COR-L47 (cell line): ENCODE measurements around the gene NIPSNAP2.
"Not testable (repeated sequence)": the region's sequence is repeated elsewhere in the genome, so short reads cannot be mapped to it uniquely, and the experiment has no call there.

ENCODE experiments used
- DNase-seq: peaks from one replicate; lab custom pipeline; 2025; lab: John Stamatoyannopoulos, UW

Gene NIPSNAP2

DNA sequence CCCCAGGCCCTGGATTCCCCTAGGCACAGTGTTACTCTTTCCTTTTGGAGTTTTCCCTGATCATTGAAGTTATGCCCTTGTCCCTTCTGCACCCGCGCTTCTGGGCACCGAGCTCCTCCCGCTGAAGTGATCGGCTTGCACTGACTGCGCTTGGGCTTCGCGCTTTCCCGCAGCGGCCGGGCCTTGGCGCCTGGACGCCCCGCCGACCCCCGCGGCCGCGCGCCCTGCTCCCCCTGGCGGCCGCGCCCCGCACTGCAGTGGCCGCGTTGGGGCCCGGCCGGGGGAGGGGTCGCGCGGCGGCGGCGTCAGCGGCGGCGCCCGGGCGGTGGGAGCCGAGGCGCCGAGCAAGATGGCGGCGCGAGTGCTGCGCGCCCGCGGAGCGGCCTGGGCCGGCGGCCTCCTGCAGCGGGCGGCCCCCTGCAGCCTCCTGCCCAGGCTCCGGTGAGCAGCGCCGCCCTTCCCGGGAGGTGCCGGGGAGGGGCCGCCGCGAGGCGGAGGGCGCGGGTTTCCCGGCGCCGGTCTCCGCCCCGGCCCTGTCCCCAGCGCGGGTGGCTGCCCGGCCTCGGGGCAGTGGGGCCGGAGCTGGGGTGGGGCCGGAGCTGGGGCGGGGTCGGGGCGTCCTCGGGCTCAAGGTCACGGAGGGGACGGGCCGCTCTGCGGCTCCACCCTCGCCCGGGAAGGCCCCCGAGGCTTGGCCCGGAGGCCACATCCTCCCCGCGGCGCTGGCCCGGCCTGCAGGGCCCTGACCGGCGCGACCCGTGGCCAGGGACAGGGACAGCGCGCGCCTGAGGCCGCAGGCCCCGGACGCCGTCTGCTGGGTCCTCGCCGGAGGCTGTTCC, at the start of gene NIPSNAP2:
TSS of gene NIPSNAP2 (plus strand) at position 325 of the 839 bp plus-strand sequence. CDS start at position 350, 25 bp downstream.
- DNase-seq: peak; percentile 78

DNA sequence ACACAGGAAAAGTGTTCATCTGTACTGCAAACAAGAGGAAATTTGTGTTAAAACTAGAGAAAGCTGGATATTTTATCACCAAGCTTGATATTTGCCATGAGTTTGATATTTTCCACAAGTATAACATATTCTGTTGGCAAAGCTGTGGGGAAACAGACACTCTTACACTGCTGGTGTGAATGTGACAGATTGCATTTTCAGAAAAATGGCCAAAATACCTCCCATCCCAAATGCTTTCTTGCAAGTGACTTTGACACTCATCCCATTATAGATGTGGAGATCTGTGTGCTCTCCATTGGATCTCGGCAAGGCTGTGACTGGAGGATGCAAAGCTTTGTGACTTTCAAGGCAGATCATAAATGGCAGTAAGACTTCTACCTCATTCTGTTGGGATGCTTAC, 46.6 kb upstream of the NIPSNAP2 start:
- DNase-seq: no peak

DNA sequence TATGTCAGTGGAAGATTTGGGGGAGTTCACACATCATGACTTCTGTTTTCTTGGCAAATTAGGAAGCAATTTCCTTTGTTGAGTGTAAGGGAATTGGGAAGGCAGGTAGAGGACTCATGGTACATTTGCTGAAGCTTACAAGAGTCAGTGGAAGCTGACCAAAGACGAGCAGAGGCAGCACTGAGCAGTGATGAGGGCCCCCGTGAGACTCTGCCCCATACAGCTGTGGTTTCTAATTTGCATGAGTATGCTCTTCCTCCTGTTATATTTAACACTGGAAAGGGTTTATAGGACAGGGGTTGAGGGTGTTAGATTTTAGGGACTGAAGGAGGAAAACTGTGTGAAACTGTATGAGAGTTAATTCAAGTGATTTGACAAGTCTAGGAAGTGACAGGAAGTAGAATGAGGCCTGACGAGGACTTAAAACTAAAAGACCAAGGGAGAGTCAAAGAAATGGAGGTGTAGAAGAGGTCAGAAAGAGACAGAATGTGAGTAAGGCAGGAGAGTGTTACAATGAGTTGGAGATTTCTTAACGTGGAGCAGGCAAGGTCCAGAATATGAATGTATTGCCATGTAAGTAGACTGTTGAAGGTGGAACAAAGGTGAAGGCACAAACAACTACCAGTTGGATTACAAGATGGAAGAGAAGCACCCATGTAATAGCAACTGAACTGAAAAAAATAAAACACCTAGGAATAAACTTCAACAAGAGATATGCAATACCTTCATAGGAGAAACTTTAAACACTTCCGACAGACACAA, 36.2 kb upstream of the NIPSNAP2 start:
- no peak for DNase-seq

DNA sequence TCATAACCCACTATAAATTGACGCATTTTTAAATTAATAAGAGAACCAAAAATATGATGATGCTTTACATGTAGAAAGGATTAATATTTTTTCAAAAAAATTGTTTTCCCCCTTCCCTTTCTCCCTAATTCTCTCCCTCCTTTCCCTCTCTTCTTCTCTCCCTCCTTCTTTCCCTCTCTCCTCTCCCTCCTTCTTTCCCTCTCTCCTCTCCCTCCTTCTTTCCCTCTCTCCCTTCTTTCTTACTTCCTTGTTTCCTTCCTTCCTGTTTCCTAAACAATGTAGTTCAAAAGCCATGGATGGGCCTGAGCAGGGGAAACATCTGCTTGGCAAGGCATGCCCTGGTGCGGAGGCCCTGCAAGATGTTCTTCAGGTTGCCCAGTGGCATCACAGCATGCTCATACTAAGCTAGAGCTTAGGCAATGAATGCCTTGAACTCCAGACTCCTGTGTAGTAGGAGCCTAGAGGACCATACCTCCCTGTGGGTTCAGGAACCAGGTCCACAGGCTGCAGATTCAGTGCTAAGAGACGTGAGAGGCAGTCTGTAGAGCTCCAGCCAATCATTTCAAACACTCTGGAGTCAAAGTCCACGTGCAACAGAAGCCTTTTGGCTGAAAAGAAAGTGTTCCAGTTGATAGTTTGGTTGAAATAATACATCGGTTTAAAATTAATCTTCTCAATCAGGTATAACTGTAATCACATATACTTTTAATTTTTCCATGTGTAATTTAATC, 32.8 kb upstream of the NIPSNAP2 start:
- DNase-seq: no peak

DNA sequence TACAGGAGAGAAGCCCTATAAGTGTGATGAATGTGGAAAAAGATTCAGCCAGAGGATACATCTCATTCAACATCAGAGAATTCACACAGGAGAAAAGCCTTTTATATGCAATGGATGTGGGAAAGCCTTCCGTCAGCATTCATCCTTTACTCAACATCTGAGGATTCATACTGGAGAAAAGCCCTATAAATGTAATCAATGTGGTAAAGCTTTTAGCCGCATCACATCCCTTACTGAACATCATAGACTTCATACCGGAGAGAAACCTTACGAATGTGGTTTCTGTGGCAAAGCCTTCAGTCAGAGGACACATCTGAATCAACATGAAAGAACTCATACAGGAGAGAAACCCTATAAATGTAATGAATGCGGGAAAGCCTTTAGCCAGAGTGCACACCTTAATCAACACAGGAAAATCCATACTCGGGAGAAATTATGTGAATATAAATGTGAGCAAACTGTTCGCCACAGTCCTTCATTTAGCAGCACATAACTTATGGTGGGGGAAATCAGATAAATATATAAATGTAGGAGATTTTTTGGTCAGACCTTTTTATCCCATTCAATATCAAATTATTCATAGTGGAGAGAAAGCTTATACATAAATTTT, 24.8 kb upstream of the NIPSNAP2 start:
- no peak for DNase-seq

DNA sequence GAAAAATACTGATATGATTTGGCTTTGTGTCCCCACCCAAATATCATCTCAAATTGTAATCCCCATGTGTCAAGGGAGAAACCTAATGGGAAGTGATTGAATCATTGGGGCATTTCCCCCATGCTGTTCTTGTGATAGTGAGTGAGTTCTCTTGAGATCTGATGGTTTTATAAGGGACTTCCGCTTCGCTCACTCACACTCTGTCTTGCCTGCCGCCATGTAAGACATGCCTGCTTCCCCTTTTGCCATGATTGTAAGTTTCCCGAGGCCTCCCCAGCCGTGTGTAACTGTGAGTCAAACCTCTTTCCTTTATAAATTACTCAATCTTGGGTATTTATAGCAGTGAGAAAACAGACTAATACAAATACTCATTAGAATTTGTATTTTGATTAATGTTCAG, 17.8 kb upstream of the NIPSNAP2 start:
- DNase-seq: no peak

- DNase-seq: peak; percentile 83
These were observed 12.6 kb upstream of the NIPSNAP2 start, which contains the start of gene MRPS17 for GRCh38 chr7:55951637-55952351. Gene MRPS17 (plus strand): TSS chr7:55951877. CDS start chr7:55953196, 1,319 bp downstream.

DNA sequence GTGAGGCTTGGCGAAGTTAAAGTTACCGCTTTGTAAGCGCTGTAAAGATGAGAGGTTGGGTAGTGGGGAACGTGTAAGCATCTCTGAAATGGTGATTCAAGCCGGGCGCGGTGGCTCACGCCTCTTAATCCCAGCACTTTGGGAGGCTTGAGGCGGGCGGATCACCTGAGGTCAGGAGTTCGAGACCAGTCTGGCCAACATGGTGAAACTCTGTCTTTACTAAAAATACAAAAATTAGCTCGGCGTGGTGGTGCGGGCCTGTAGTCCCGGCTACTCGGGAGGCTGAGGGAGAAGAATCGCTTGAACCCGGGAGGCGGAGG, 12.1 kb upstream of the NIPSNAP2 start:
- DNase-seq: not testable (repeated sequence)

DNA sequence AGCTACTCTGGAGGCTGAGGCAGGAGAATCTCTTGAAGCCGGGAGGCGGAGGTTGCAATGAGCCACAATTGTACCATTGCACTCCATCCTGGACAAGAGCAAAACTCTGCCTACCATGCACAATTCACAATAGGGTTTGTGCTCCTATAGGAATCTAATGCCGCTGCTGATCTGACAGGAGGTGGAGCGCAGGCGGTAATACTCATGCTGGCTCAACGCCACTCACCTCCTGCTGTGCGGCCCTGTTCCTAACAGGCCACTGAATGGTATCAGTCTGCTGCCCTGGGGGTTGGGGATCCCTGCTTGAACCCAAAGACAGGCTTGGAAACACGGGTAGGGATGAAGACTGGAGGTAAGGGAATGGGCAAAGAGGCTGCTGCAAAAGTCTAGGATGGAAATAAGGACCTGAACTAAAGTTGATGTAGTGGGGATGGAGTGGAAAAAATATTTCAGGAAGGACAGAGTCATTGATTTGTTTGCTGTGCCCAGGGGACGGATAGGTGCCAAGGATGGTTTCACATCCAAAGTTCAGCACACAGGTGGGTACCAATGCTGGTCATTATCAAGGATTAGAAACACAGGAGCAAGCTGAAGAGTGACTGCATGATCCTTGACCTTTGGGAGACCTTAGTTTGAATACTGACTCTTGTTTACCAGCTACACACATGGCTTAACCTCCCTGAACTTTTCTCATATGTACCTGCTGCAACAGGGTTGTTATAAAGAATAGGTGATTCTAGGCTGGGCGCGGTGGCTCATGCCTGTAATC, 10.5 kb upstream of the NIPSNAP2 start:
- DNase-seq: no peak

- DNase-seq: no peak
These were observed 7.2 kb upstream of the NIPSNAP2 start for GRCh38 chr7:55957190-55957589.

GRCh38 chr7:55962014-55962413, 2.4 kb upstream of the NIPSNAP2 start:
- no peak for DNase-seq

- DNase-seq: no peak
These were observed 709 bp upstream of the NIPSNAP2 start for GRCh38 chr7:55963584-55964168.

DNA sequence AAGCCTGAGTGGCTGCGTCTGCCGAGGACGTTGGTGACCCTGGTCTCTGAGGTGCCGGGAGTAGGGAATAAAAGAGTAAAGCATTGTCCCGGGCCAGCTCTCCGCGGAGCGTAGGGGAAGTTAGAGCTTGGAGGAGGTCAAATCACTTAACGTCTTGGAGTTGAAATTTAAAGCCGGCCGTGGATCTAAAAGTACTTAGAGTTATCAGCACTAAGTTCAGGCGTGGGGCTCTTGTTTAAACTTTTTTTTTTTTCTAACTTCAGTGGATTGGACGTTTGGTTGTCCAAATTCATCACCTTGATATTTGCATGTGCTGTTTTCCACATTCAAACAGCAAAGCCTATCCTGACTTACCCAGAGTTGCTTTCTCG, 700 bp downstream of the NIPSNAP2 start:
- DNase-seq: no peak

DNA sequence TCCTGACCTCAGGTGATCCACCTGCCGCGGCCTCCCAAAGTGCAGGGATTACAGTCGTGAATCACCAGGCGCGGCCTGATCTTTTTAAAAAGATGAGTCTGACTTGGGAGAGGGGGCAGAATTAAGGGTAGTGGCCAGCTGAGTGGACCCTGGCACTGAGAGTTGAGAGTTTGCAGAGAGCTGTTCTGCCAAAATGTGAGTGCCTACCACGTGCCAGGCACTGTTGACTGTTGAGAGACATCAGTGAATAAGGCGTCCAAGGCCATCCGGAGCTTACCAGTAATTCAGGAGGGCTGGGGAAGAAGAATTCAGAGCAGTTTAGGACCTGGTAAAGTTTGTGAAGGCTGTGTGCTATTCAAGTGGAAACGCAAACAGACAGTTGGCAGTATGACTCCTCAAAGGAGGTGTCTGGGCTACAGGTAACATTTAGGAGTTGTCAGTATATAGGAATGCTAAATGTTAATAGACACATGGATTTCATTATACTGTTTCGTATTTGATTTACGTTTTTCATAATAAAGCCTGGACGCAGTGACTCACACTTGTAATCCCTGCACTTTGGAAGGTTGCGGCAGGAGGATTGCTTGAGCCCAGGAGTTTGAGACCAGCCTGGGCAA, 1.5 kb downstream of the NIPSNAP2 start:
- no peak for DNase-seq

DNA sequence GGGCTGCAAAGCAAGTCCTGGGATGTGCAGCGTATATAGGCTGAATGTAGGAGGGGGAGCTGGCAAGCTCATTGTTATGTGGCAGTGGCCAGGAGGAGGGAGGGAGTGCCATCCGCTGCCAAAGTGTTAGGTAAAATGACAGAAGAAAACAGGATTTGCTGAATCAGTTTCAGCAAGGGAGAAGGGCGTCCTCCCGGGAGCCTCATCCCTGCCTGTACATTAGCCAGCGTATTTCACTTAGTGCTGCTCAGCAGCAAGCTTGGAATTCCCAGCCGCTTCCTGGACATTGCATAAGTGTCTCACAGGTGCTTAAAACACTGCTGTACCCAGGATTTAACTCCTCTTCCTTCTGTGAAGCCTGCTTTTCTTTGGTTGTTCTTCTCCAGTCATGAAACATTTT, 2.5 kb downstream of the NIPSNAP2 start:
- DNase-seq: no peak

DNA sequence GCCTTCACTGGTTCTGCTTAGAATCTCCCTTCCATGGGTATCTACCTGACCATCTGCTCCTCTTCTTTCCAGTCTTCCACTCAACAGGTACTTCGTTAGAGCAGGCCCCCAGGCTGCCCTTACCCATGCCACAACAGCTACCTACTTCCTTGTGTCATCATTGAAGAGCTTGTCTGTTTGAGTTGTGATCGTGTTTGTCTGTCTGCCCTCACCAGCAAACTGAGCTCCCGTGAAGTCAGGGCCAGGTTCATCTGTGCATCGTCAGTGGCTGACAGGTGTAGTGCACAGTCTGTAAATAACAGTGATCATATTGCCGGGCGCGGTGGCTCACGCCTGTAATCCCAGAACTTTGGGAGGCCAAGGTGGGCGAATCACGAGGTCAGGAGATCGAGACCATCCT, 5.0 kb downstream of the NIPSNAP2 start:
- no peak for DNase-seq

DNA sequence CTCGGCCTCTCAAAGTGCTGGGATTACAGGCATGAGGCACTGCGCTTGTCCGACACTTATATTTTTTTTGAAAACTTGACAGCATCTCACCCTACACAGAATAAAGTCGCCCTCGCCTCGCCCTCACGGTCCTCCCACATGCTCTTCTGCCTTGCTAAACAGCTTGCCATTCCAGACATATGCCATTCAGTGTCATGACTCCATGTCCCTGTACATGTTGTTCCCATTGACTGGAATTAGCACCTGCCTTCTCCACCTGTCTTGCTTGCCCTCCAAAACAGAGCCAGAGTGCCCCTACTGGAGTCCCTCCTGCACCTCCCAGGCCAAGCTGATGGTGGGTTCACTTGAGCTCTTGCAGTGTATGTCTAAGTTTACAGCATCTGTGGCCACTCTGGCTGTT, 6.2 kb downstream of the NIPSNAP2 start:
- no peak for DNase-seq

DNA sequence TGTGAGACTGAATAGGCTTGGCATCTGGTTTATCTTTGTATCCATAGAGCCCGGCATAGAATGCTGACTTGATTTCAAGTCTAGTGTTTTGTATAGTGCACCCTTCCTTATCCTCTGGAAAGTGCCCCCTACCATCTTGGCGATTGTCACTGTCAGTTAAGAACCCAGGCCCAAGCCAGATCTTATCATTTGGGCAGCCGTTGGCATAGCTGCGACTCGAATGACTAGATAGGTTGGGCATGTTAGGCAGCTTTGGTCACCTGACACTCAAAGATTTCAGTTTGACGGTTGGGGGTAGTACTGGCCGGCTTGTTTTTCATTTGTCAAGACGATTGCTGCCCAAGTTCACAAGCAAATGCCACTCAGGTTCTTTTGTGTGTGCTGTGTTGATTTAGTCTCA, 6.6 kb downstream of the NIPSNAP2 start:
- DNase-seq: peak; percentile 64

DNA sequence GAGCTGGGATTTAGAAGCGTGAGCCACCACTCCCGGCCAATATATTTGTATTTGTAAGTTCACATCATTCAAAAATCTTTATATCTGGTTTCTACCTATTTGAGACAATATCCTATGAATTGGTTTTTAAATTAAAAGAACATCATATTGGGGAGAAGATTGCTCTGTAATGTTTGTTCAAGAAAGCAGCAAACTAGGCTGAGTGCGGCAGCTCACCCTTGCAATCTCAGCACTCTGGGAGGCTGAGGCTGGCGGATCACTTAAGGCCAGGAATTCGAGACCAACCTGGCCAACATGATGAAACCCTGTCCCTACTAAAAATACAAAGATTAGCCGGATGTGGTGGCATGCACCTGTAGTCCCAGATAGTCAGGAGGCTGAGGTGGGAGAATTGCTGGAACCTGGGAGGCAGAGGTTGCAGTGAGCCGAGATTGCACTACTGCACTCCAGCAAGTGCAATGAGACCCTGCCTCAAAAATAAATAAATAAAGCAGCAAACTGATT, 9.4 kb downstream of the NIPSNAP2 start:
- no peak for DNase-seq
